ENCODE results near the gene NSF.

Gene NSF

GRCh38 chr17:46726206-46726605 lies 135.7 kb downstream of the NSF start:
- TF ChIP-seq, protein P1, sequence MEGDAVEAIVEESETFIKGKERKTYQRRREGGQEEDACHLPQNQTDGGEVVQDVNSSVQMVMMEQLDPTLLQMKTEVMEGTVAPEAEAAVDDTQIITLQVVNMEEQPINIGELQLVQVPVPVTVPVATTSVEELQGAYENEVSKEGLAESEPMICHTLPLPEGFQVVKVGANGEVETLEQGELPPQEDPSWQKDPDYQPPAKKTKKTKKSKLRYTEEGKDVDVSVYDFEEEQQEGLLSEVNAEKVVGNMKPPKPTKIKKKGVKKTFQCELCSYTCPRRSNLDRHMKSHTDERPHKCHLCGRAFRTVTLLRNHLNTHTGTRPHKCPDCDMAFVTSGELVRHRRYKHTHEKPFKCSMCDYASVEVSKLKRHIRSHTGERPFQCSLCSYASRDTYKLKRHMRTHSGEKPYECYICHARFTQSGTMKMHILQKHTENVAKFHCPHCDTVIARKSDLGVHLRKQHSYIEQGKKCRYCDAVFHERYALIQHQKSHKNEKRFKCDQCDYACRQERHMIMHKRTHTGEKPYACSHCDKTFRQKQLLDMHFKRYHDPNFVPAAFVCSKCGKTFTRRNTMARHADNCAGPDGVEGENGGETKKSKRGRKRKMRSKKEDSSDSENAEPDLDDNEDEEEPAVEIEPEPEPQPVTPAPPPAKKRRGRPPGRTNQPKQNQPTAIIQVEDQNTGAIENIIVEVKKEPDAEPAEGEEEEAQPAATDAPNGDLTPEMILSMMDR (IDR thresholded peaks at IDR 0.05; ENCODE audit: borderline replicate concordance, control extremely low read depth, extremely low read depth, insufficient read depth, missing control alignments): no peak
- no peak for DNase-seq (ENCODE audit: low spot score)
- in situ Hi-C loops (cut with MboI; ENCODE audit: low sequenced_read_pairs, unreplicated experiment): no loop called here

DNA sequence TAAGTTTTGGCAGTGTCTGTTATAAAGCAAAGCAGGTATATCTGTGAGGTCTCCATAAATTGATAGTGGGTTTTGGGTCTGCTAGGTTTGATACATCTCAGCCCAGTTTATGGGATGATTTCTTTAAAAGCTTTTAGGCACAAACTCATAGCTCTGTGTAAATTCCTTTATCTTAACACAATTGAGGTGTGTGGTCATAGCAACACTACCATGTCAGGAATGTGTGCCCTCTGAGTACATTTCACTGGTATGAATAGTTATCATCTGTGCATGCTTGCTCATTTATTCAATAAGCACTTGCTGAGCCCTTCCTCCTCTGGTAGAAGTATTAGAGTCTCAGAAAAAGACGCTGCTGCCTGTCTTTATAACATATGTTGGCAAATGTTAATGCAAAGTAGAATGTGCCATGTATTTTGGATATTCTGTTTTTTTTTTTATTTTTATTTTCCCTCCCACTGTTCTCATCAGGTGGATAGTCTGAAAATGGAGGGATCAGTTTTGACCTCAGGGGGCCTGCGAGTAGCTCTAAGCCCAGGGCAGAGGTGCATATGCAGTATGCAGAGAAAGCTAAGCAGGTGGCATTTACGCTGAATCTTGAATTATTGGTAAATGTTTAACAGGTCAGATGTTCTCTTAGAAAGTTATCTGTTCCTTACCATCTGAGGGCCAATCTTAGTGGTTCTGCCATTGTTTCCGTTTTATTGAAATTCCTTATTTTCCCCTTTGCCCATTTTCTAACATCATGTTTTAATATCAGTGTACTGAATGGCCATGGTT lies 137.3 kb downstream of the NSF start:
- in situ Hi-C loops (cut with MboI; ENCODE audit: low sequenced_read_pairs, unreplicated experiment): no loop called here
- TF ChIP-seq, protein P1 (IDR thresholded peaks at IDR 0.05; ENCODE audit: borderline replicate concordance, control extremely low read depth, extremely low read depth, insufficient read depth, missing control alignments): no peak
- DNase-seq (ENCODE audit: low spot score): no peak

DNA sequence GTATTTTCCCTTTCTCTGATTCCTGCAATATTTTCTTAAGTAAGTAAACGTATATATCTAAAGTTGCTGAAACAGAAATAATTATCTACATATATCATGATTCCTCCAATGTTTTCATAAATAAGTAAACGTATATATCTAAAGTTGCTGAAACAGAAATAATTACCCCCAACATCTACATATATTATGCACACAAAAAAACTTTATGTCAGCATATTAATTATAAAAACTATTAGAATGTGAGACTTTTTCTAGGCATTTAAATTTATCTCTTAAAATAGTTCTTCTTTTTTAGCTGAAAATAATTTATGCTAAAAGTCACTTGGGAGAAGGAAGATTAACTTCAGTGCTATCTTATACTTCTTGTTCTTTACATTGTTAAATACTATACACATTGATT lies 139.6 kb downstream of the NSF start:
- TF ChIP-seq, protein P1 (IDR thresholded peaks at IDR 0.05; ENCODE audit: borderline replicate concordance, control extremely low read depth, extremely low read depth, insufficient read depth, missing control alignments): no peak
- DNase-seq (ENCODE audit: low spot score): no peak
- in situ Hi-C loops (cut with MboI; ENCODE audit: low sequenced_read_pairs, unreplicated experiment): no loop called here

GRCh38 chr17:46730679-46731078 lies 140.2 kb downstream of the NSF start:
- DNase-seq (ENCODE audit: low spot score): no peak
- TF ChIP-seq, protein P1 (IDR thresholded peaks at IDR 0.05; ENCODE audit: borderline replicate concordance, control extremely low read depth, extremely low read depth, insufficient read depth, missing control alignments): no peak
- in situ Hi-C loops (cut with MboI; ENCODE audit: low sequenced_read_pairs, unreplicated experiment): no loop called here

DNA sequence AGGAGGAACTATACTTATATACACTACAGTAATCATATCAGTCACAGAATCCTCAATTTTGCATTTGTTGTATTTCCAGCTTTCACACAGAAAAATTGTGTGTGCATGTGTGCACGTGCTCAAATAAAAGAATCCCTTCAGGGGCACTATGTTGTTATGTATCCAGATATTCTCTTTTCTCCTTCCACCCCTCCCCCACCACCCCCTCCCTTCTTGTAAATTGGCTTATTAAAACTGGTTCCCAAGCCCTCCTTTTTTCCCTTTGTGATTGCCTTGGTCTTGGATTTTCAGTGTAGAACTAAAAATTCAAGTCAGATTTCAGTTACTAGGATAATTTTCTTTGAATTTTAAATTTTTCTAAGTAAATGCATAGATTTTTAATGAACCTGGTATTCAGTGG lies 141.7 kb downstream of the NSF start:
- in situ Hi-C loops (cut with MboI; ENCODE audit: low sequenced_read_pairs, unreplicated experiment): no loop called here
- DNase-seq (ENCODE audit: low spot score): no peak
- TF ChIP-seq, protein P1 (IDR thresholded peaks at IDR 0.05; ENCODE audit: borderline replicate concordance, control extremely low read depth, extremely low read depth, insufficient read depth, missing control alignments): no peak

- in situ Hi-C loops (cut with MboI; ENCODE audit: low sequenced_read_pairs, unreplicated experiment): no loop called here
- DNase-seq (ENCODE audit: low spot score): no peak
- TF ChIP-seq, protein P1 (IDR thresholded peaks at IDR 0.05; ENCODE audit: borderline replicate concordance, control extremely low read depth, extremely low read depth, insufficient read depth, missing control alignments): no peak
Measured at GRCh38 chr17:46732754-46733398, 142.4 kb downstream of the NSF start.

Measured in GM13976 (cell line).